HepG2 (cell line): ENCODE measurements around the gene UQCR11. TPM values are rescaled to one million over a fixed set of nuclear protein-coding genes. Genes with fewer than 3 reads are reported as not detected.

ENCODE experiments used
- ESRRA ChIP-seq: sonication (generic); formaldehyde crosslinking; IDR thresholded peaks from 2 replicates; pipeline ENCODE4 v1.5.1; 2020; ENCODE audit warnings: mild to moderate bottlenecking, low read depth, missing genetic modification reagents
- GMEB2 ChIP-seq: IDR thresholded peaks from 2 replicates; pipeline ENCODE4 v1.6.1; 2016; ENCODE audit warnings: missing biosample characterization, missing genetic modification reagents, low read depth
- IKZF4 ChIP-seq: sonication (generic); formaldehyde crosslinking; IDR thresholded peaks from 2 replicates; pipeline ENCODE4 v1.5.1; 2020; ENCODE audit warnings: borderline replicate concordance, mild to moderate bottlenecking, low read depth, missing genetic modification reagents; ENCODE audit errors: not compliant biosample characterization
- NFAT5 ChIP-seq: sonication (generic); formaldehyde crosslinking; IDR thresholded peaks from 2 replicates; pipeline ENCODE4 v1.4.0; 2020; ENCODE audit warnings: missing genetic modification reagents
- SNAPC5 ChIP-seq: sonication (generic); formaldehyde crosslinking; IDR thresholded peaks from 2 replicates; pipeline ENCODE4 v1.8.1; 2023; ENCODE audit warnings: mild to moderate bottlenecking, missing genetic modification reagents, borderline replicate concordance
- STAT5B ChIP-seq: sonication (generic); formaldehyde crosslinking; IDR thresholded peaks from 2 replicates; pipeline ENCODE4 v1.4.0; 2020; ENCODE audit warnings: missing genetic modification reagents
- SUZ12 ChIP-seq: fragments of 150-350 bp; IDR thresholded peaks from 2 replicates; pipeline ENCODE4 v1.6.1; 2014; ENCODE audit warnings: low read depth, low read length
- ZNF292 ChIP-seq: sonication (generic); formaldehyde crosslinking; IDR thresholded peaks from 2 replicates; pipeline ENCODE4 v1.8.1; 2022; ENCODE audit warnings: mild to moderate bottlenecking, low read depth, missing genetic modification reagents, borderline replicate concordance
- ZNF317 ChIP-seq: sonication (generic); formaldehyde crosslinking; IDR thresholded peaks from 2 replicates; pipeline ENCODE4 v1.5.0; 2020; ENCODE audit warnings: mild to moderate bottlenecking, missing genetic modification reagents
- ZNF430 ChIP-seq: sonication (generic); formaldehyde crosslinking; IDR thresholded peaks from 2 replicates; pipeline ENCODE4 v1.9.0; 2021; ENCODE audit warnings: mild to moderate bottlenecking, missing genetic modification reagents
- ZNF619 ChIP-seq: sonication (generic); formaldehyde crosslinking; IDR thresholded peaks from 2 replicates; pipeline ENCODE4 v1.4.0; 2020; ENCODE audit warnings: mild to moderate bottlenecking, missing genetic modification reagents
- ZNF639 ChIP-seq: conservative IDR thresholded peaks from 2 replicates; pipeline ENCODE4 v1.6.1; 2018; ENCODE audit warnings: missing genetic modification reagents
- ZNF674 ChIP-seq: sonication (generic); formaldehyde crosslinking; IDR thresholded peaks from 2 replicates; pipeline ENCODE4 v1.5.0; 2020; ENCODE audit warnings: low read depth, mild to moderate bottlenecking, missing genetic modification reagents
- ZNF839 ChIP-seq: sonication (generic); formaldehyde crosslinking; IDR thresholded peaks from 2 replicates; pipeline ENCODE4 v1.4.0; 2020; ENCODE audit warnings: missing genetic modification reagents, mild to moderate bottlenecking, borderline replicate concordance
- polyA plus RNA-seq, 8 experiments: library from polyadenylated mRNA; depleted of rRNA in 3 of 8; stranded (reverse) in 7 of 8; unstranded in 1 of 8; fragments of >200 nt; fragmentation: Illumina TruSeq in 4 of 8; extraction: Trizol in 4 of 8; gene quantifications; 2 replicates each; pipeline versions ENCODE4 v1.2.1 to v1.2.3, GENCODE V29; 2011 to 2016; ENCODE audit warnings: low read depth in 4 of 8, missing spikeins in 1 of 8, mixed read lengths in 1 of 8; ENCODE audit not compliant: insufficient read depth in 1 of 8
- total RNA-seq, 5 experiments: library from RNA; depleted of rRNA; stranded (reverse); fragments of >200 nt; fragmentation: Illumina TruSeq; extraction: Trizol; gene quantifications; 2 replicates each; pipeline ENCODE4 v1.2.3, GENCODE V29; 2016; ENCODE audit warnings: low read depth in 1 of 5

The UQCR11 gene
- total and polyA plus RNA-seq, 2 of the 13 experiments (the other 11 are each of a cell fraction or from before 2014, with no cell fraction given), result 125 to 214 TPM

GRCh38 chr19:1652471-1653299 lies 47.4 kb upstream of the UQCR11 start, which contains the start of gene TCF3 (continued):
- peak; percentile 60; the same call in 1 of the 2 replicates for TF ChIP-seq GMEB2 (CRISPR knock-in tag)
- TF ChIP-seq ZNF674 (CRISPR knock-in tag), result no peak
- TF ChIP-seq ZNF639 (CRISPR knock-in tag), result peak; percentile 69
- peak; percentile 45 for TF ChIP-seq IKZF4 (CRISPR knock-in tag)
- no peak for TF ChIP-seq SUZ12
- no peak for TF ChIP-seq ZNF430
- 0 out of 2 replicates have a peak, but pooled peaks have one; percentile 22 for TF ChIP-seq ZNF619
- no peak for TF ChIP-seq ESRRA (CRISPR knock-in tag)
- TF ChIP-seq NFAT5 (CRISPR knock-in tag), result peak; percentile 29; the same call in 1 of the 2 replicates
- 0 out of 2 replicates have a peak, but pooled peaks have one; percentile 47 for TF ChIP-seq STAT5B (CRISPR knock-in tag)
- TF ChIP-seq ZNF317 (CRISPR knock-in tag), result peak; percentile 71; the same call in 1 of the 2 replicates
- no peak for TF ChIP-seq ZNF839 (CRISPR knock-in tag)
- no peak for TF ChIP-seq SNAPC5 (CRISPR knock-in tag)
- no peak for TF ChIP-seq ZNF292
